ENCODE measurements around the gene GRPEL2. TPM values are rescaled to one million over a fixed set of nuclear protein-coding genes. Genes with fewer than 3 reads are reported as not detected.

Gene GRPEL2
- total RNA-seq, 1 experiment from 2014 or later: 47.3 TPM

GRCh38 chr5:149301049-149301743, 44.1 kb upstream of the GRPEL2 start:
- no peaks in the 10 kb centered on the region for H3K36me3 Mint-ChIP-seq (ENCODE audit: insufficient read depth in 1 of 3, low read depth in 3 of 3)
- no peak overlapping the region for H3T11ph ChIP-seq (ENCODE audit: low read length)
- no peaks in the 10 kb centered on the region for H4K20me1 ChIP-seq (ENCODE audit: control insufficient read depth, insufficient read depth, insufficient read length)
- H2BK5ac ChIP-seq (ENCODE audit: insufficient read length, low read length): no peak overlapping the region
- H2BK15ac ChIP-seq (ENCODE audit: low read depth, low read length): no peak overlapping the region
- H3K14ac ChIP-seq (ENCODE audit: insufficient read depth, low read length): no peak overlapping the region
- TF ChIP-seq CTCF (conservative IDR thresholded peaks at IDR 0.05): no peak
- H3K4ac ChIP-seq (ENCODE audit: low read depth, low read length): no peak overlapping the region
- no peak overlapping the region for H4K5ac ChIP-seq (ENCODE audit: insufficient read length, low read depth, low read length)
- no peak overlapping the region for H2AFZ ChIP-seq (ENCODE audit: low read length)
- H3K9me3 Mint-ChIP-seq: no peaks in the 10 kb centered on the region
- H3K9ac ChIP-seq (ENCODE audit: extremely low read depth, insufficient read length, low read length): no peak overlapping the region
- WGBS (ENCODE audit: extremely low coverage, insufficient read length, low lambda C conversion rate): no CpG with 5 or more reads among the region's 13 CpGs
- no peaks in the 10 kb centered on the region for H3K79me1 ChIP-seq (ENCODE audit: insufficient read depth, low read depth, low read length, poor library complexity, severe bottlenecking)
- no peak for DNase-seq
- no peak overlapping the region for H4K91ac ChIP-seq (ENCODE audit: insufficient read length, low read depth, low read length)
- H3K23me2 ChIP-seq (ENCODE audit: insufficient read length, low read depth, low read length, poor library complexity, severe bottlenecking): no peaks in the 10 kb centered on the region
- no peaks in the 10 kb centered on the region for H3K79me2 ChIP-seq (ENCODE audit: insufficient read depth, low read length)
- H3K27me3 ChIP-seq (ENCODE audit: insufficient read depth, low read length): no peaks in the 10 kb centered on the region
- H3K4me3 Mint-ChIP-seq: no peak overlapping the region
- no peaks in the 10 kb centered on the region for H3K4me1 ChIP-seq (ENCODE audit: insufficient read depth, low read length)
- no peak overlapping the region for H2BK12ac ChIP-seq (ENCODE audit: insufficient read length, low read depth, low read length)
- H3K4me2 ChIP-seq (ENCODE audit: insufficient read depth, insufficient read length, low read length): no peak overlapping the region
- no peaks in the 10 kb centered on the region; the same call in 1 of the 2 replicates for H3K27me3 Mint-ChIP-seq (ENCODE audit: low read depth)
- H3K56ac ChIP-seq (ENCODE audit: insufficient read length, low read depth, low read length): no peak overlapping the region
- H3K23ac ChIP-seq (ENCODE audit: insufficient read length, low read depth, low read length): no peak overlapping the region
- no peak overlapping the region for H3K27ac ChIP-seq (ENCODE audit: insufficient read length, low read depth, low read length)
- no peak overlapping the region for H4K8ac ChIP-seq (replicated peaks; ENCODE audit: insufficient read length, low read depth, low read length)
- H2BK20ac ChIP-seq (ENCODE audit: low read depth, low read length, poor library complexity, severe bottlenecking): no peak overlapping the region
- no peaks in the 10 kb centered on the region for H3K9me3 ChIP-seq (ENCODE audit: control insufficient read depth, low read depth, low read length)
- no peak overlapping the region for H3K27ac Mint-ChIP-seq
- H2BK120ac ChIP-seq (ENCODE audit: low read depth, low read length, poor library complexity, severe bottlenecking): no peak overlapping the region
- peaks cover 2 to 4% of the 10 kb centered on the region in 2 experiments; a peak in 3 of 4 replicates for H3K4me1 Mint-ChIP-seq
- H2AK5ac ChIP-seq (ENCODE audit: insufficient read length, low read length): no peak overlapping the region
- no peak overlapping the region for H3K18ac ChIP-seq (ENCODE audit: insufficient read length, low read depth, low read length)

All from H9 (cell line).